Thyroid gland (tissue), 4 donors: ENCODE data around the gene TSSK6. TPM values are rescaled to one million over a fixed set of nuclear protein-coding genes. Genes with fewer than 3 reads are reported as not detected.
A peak's percentile ranks its signal among the peaks of the same experiment; 100 is the strongest.

Source experiments
- DNase-seq, 2 donors: peaks; one replicate each; pipeline ENCODE4 v3.0.0-alpha.2; 2019
- H3K27ac ChIP-seq, 3 donors: fragments of 200-600 bp; sonication (generic); 1 replicate in 2 of 3; 2 replicates in 1 of 3; pipeline ENCODE4 v1.5.1; 2016 to 2019; ENCODE audit warnings: mild to moderate bottlenecking in 1 of 3, moderate library complexity in 1 of 3
- H3K27me3 ChIP-seq: fragments of 200-600 bp; sonication (generic); one replicate; pipeline ENCODE4 v1.5.1; 2019
- H3K36me3 ChIP-seq, 2 donors: fragments of 200-600 bp; sonication (generic); one replicate each; pipeline ENCODE4 v1.5.1; 2016 to 2019
- H3K4me1 ChIP-seq, 2 donors: fragments of 200-600 bp; sonication (generic); one replicate each; pipeline ENCODE4 v1.5.1; 2017 to 2019
- H3K4me3 ChIP-seq, 3 donors: fragments of 200-600 bp; sonication (generic); replicated peaks in 1 of 3; 1 replicate in 2 of 3; 2 replicates in 1 of 3; pipeline ENCODE4 v1.5.1; 2016; ENCODE audit warnings: mild to moderate bottlenecking in 1 of 3
- H3K9me3 ChIP-seq: fragments of 200-600 bp; sonication (generic); one replicate; pipeline ENCODE4 v1.5.1; 2017
- POLR2A ChIP-seq, 2 donors: fragments of 450-650 bp; IDR thresholded peaks; one replicate each; pipeline ENCODE4 v1.6.1; 2017; ENCODE audit warnings: antibody characterized with exemption in 2 of 2, mild to moderate bottlenecking in 2 of 2, moderate library complexity in 1 of 2
- WGBS, 2 donors: methylation state at CpG; one replicate each; pipeline ENCODE4 v1.1.5; 2017; 5-methylcytosine and 5-hydroxymethylcytosine counted together
- intact Hi-C: fragments of 100-400 bp; cut with DNase I; formaldehyde crosslinking; loops from one replicate; pipeline ENCODE4 v1.15.1; 2023
- total RNA-seq, 4 donors: library from RNA; depleted of rRNA; stranded (reverse); fragments of >200 nt; gene quantifications; one replicate each; pipeline ENCODE4 v1.2.3, GENCODE V29; 2016
- TF ChIP-seq, protein P1 (sequence below), 6 experiments: fragments of 200-600 bp in 3 of 6; fragments of 450-650 bp in 3 of 6; sonication (generic) in 3 of 6; IDR thresholded peaks; one replicate each; pipeline ENCODE4 v1.5.1; 2016 to 2019; ENCODE audit warnings: antibody characterized with exemption in 6 of 6, mild to moderate bottlenecking in 2 of 6, inconsistent platforms in 1 of 6, moderate library complexity in 1 of 6

Gene TSSK6
- total RNA-seq, 4 donors from 2014 or later = 1.8 to 7.7 (median 3.8) TPM

DNA sequence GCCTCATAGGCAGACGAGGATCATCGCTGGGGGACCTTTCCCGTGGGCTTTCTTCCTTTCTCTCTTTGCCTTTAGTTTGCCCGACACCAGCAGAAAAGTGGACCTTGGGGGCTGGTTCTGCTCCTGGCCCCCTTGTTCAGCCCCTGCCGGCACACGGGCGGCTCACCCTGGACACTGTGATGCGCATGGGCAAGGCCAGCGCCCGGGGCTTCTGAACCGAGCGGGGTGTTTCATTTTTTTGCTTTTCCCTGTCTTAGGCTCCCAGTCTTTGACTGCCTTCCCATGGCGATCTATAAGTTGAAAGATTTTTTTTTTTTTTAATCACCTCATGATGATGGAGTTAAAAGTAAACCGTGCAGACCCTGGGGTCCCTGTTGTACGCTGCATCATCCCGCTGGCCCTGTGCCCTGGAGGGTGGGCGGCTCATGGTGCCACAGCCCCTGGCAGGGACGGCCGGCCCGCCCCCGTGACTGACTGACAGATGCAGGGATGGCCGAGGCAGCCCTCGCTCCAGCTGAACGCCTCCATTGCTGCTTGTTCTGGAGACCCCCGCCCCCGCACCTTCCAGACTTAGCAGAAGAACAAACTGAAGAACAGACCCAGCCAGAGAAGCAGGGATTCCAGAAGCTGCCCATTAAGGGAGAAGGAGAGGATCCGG, 9.6 kb downstream of the TSSK6 start:
- no peak overlapping the region for H3K4me3 ChIP-seq
- WGBS, 2 donors = 89 to 92% methylated on average over 24 to 27 of the region's 27 CpGs
- peaks cover 34 to 45% of the 10 kb centered on the region in 2 donors for H3K36me3 ChIP-seq

DNA sequence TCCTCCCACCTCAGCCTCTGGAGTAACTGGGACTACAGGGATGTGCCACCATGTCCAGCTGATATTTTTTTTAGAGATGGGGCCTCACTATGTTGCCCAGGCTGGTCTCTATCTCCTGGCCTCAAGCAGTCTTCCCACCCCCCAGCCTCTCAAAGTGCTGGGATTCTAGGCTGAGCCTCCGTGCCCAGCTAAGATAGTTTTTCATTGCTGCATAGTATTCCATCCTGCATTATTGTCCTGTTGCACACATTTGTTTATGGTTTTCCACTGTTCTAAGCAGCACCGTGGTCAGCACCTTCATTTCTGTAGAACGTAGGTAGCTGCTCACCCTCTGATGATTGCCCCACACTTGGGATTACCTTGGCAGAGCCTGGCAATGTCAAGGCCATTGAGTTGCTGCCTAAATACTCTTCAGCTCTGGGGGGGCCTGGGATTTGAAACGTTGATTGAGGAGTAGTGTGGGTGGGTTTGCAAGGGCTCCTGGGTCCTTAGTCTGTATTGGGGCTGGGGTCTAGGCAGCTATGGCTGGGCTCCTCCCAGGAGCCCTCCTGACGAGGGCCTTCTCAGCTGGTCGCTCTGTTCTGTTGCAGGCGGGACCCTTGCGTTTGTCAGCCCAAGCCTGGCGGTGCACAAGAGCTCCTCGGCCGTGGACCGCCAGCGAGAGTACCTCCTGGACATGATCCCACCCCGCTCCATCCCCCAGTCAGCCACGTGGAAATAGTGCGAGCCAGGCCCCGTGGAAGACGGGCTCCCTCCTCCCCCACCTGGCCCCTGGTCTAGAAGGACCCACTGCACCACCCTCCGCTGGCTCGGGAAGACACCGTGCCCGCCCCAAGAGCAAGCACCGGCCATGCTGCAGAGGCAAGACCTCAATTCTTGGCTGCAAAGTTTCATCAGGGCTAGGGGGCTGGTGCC, 10.3 kb downstream of the TSSK6 start:
- TF ChIP-seq POLR2A (IDR thresholded peaks at IDR 0.05) = no peak
- TF ChIP-seq, protein P1, sequence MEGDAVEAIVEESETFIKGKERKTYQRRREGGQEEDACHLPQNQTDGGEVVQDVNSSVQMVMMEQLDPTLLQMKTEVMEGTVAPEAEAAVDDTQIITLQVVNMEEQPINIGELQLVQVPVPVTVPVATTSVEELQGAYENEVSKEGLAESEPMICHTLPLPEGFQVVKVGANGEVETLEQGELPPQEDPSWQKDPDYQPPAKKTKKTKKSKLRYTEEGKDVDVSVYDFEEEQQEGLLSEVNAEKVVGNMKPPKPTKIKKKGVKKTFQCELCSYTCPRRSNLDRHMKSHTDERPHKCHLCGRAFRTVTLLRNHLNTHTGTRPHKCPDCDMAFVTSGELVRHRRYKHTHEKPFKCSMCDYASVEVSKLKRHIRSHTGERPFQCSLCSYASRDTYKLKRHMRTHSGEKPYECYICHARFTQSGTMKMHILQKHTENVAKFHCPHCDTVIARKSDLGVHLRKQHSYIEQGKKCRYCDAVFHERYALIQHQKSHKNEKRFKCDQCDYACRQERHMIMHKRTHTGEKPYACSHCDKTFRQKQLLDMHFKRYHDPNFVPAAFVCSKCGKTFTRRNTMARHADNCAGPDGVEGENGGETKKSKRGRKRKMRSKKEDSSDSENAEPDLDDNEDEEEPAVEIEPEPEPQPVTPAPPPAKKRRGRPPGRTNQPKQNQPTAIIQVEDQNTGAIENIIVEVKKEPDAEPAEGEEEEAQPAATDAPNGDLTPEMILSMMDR (IDR thresholded peaks at IDR 0.05) = no peak
- intact Hi-C loops = no loop called here
- H3K27ac ChIP-seq = no peak overlapping the region
- 86 to 93% methylated on average over 17 to 21 of the region's 23 CpGs for WGBS, 2 donors
- no peak overlapping the region for H3K4me3 ChIP-seq
- H3K9me3 ChIP-seq = no peaks in the 10 kb centered on the region
- no peaks in the 10 kb centered on the region for H3K27me3 ChIP-seq
- DNase-seq = no peak
- H3K36me3 ChIP-seq = peaks cover 39 to 52% of the 10 kb centered on the region in 2 donors
- H3K4me1 ChIP-seq = peaks cover 4 to 13% of the 10 kb centered on the region in 2 donors

More for the DNA sequence above, 9.6 kb downstream of the TSSK6 start:
- H3K27me3 ChIP-seq = no peaks in the 10 kb centered on the region
- intact Hi-C loops = no loop called here
- H3K4me1 ChIP-seq = peaks cover 4 to 13% of the 10 kb centered on the region in 2 donors
- no peaks in the 10 kb centered on the region for H3K9me3 ChIP-seq
- TF ChIP-seq POLR2A (IDR thresholded peaks at IDR 0.05) = no peak
- TF ChIP-seq, protein P1 (IDR thresholded peaks at IDR 0.05) = no peak
- no peak for DNase-seq
- H3K27ac ChIP-seq = no peak overlapping the region

DNA sequence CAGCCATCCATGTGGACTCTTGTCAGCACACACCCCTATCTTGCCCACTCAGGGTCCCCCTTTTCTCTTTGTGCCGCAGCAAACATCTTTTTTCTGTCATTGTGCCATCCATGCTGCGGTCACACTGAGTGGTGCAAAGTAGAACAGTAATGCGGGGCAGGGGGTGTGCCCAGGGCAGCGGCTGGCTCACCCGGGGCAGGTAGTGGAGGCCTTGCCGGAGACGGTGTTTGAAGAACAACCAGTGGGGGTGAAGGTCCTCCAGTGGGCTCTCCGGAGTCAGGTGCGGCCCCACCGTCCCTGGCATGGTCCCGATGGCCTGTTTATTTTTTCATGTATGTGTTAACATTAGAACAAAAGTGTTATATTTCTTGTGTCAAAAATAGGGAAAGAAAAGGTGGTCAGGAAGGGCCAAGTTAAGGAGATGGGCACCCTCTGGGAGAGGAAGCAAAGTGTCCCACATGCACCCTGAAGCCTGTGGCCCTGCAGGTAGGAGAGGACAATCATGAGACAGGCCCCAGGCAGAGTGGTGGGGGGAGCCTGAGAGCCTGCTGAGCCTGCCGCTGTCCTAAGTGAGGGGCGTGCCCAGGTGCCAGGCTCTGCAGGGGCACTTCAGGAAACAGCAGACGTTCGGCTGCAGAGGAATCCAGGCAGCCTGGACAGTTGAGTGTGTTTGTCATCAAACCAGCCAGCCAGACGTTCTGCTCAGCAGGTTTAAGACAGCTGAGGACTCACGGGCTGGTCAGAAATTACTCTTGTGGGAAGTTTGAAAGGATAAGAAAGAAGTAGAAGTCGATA, 12.3 kb downstream of the TSSK6 start:
- intact Hi-C loops = no loop called here
- H3K36me3 ChIP-seq = peaks cover 56 to 71% of the 10 kb centered on the region in 2 donors
- no peak for TF ChIP-seq POLR2A (IDR thresholded peaks at IDR 0.05)
- TF ChIP-seq, protein P1 (IDR thresholded peaks at IDR 0.05) = no peak
- 63 to 66% methylated on average over 17 to 18 of the region's 18 CpGs for WGBS, 2 donors
- DNase-seq = peak; percentile 92
- H3K27ac ChIP-seq = peak overlapping the region; percentile 46 to 69 (median 62)
- H3K4me3 ChIP-seq = no peak overlapping the region
- H3K9me3 ChIP-seq = no peaks in the 10 kb centered on the region
- H3K27me3 ChIP-seq = no peaks in the 10 kb centered on the region
- peaks cover 4 to 13% of the 10 kb centered on the region in 2 donors for H3K4me1 ChIP-seq

DNA sequence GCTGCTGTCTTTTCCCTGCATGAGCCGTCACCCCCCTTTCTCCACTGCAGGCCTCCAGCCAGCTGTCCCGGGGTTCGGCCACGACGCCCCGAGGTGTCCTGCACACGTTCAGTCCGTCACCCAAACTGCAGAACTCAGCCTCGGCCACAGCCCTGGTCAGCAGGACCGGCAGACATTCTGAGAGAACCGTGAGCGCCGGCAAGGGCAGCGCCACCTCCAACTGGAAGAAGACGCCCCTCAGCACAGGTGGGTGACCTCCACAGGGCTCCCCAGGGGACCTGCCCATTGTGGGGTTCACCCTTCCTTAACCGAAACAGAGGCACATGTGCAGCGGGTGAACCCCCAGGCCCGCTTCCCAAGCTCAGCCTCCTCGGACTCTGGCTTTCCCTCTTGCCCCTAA, 13.1 kb downstream of the TSSK6 start:
- Histone ChIP-seq H3K27ac (peak overlapping the region in 1 of 3 donors; percentile 69), H3K9me3 (no peaks in the 10 kb centered on the region), H3K4me3 (no peak overlapping the region), H3K4me1 (peaks cover 4 to 13% of the 10 kb centered on the region in 2 donors), H3K36me3 (peaks cover 61 to 73% of the 10 kb centered on the region in 2 donors), H3K27me3 (no peaks in the 10 kb centered on the region)
- WGBS, 2 donors = 96 to 99% methylated on average over 17 of the region's 19 CpGs
- DNase-seq = no peak
- intact Hi-C loops = no loop called here
- TF ChIP-seq POLR2A (IDR thresholded peaks at IDR 0.05) = no peak
- TF ChIP-seq, protein P1 (IDR thresholded peaks at IDR 0.05) = no peak
